K562 (cell line): ENCODE measurements around the gene RAB3GAP1. TPM values are rescaled to one million over a fixed set of nuclear protein-coding genes. Genes with fewer than 3 reads are reported as not detected.

ENCODE experiments used
- ATAC-seq: fragments of 200-7000 bp; cut with Tn5 transposase; 3 replicates; pipeline ENCODE4 v1.9.1; 2020; ENCODE audit warnings: moderate library complexity
- BruUV-seq: library from RNA; stranded (reverse); fragments of 400-500 nt; replicated peaks from 2 replicates; lab custom pipeline; 2021; lab: Mats Ljungman, UMichigan
- CTCF ChIA-PET: fragments of 300-600 bp; formaldehyde crosslinking; extraction: SDS; loops from one replicate; lab custom pipeline; 2021; ENCODE audit warnings: low intra/inter-chr PET ratio; lab: Yijun Ruan, JAX
- POLR2A ChIA-PET: fragments of 300-600, 350-650 bp; sonication (Branson Sonifier 250); formaldehyde crosslinking; extraction: SDS; loops from one replicate; lab custom pipeline; 2021; ENCODE audit warnings: antibody characterized with exemption, inconsistent platforms; lab: Yijun Ruan, JAX
- DNase-seq, 4 experiments: peaks; one replicate each; pipeline versions ENCODE4 v3.0.0 to v3.0.0-alpha.2; 2011 to 2018; ENCODE audit warnings: low spot score in 3 of 4, mixed read lengths in 3 of 4; ENCODE audit errors: extremely low read depth in 1 of 4
- FAIRE-seq: peaks from 2 replicates; lab custom pipeline; 2011; peaks lifted over from hg19 to GRCh38; lab: Jason Lieb, UNC
- H2AFZ ChIP-seq: 2 replicates; pipeline ENCODE4 v1.6.0; 2011; ENCODE audit warnings: low read depth, low read length, control low read depth, inconsistent platforms
- H3K27ac ChIP-seq: fragments of 200-600 bp; 3 replicates; pipeline ENCODE4 v1.8.0; 2011; ENCODE audit warnings: low read depth, mild to moderate bottlenecking, control low read depth, inconsistent platforms, low read length, moderate library complexity, mixed read lengths; ENCODE audit errors: extremely low read depth
- H3K27me3 ChIP-seq, 2 experiments: fragments of 300-600 bp in 1 of 2; 2 replicates in 1 of 2; 3 replicates in 1 of 2; pipeline versions ENCODE4 v1.6.0 to v1.8.0; 2011; ENCODE audit warnings: inconsistent platforms in 2 of 2, low read length in 2 of 2, mild to moderate bottlenecking in 1 of 2, mixed read lengths in 1 of 2, moderate library complexity in 1 of 2; ENCODE audit not compliant: control insufficient read depth in 2 of 2, insufficient read depth in 2 of 2
- H3K36me3 ChIP-seq: fragments of 300-600 bp; 3 replicates; pipeline ENCODE4 v1.8.0; 2011; ENCODE audit warnings: mild to moderate bottlenecking, low read length, inconsistent platforms; ENCODE audit not compliant: control insufficient read depth, insufficient read depth
- H3K4me1 ChIP-seq, 2 experiments: fragments of 200-600 bp in 1 of 2; replicated peaks in 1 of 2; 2 replicates in 1 of 2; 3 replicates in 1 of 2; pipeline versions ENCODE4 v1.5.1 to v1.8.0; 2011; ENCODE audit warnings: inconsistent platforms in 2 of 2, low read length in 2 of 2, mild to moderate bottlenecking in 1 of 2, mixed read lengths in 1 of 2, moderate library complexity in 1 of 2; ENCODE audit not compliant: control insufficient read depth in 2 of 2, insufficient read depth in 2 of 2
- H3K4me2 ChIP-seq: 2 replicates; pipeline ENCODE4 v1.6.1; 2011; ENCODE audit warnings: low read length, control low read depth, inconsistent platforms, mixed read lengths; ENCODE audit not compliant: insufficient read depth
- H3K4me3 ChIP-seq: fragments of 200-600 bp; sonication (generic), shearing (Covaris generic); 2 replicates; pipeline ENCODE4 v1.5.1; 2016; ENCODE audit warnings: control low read depth, inconsistent platforms
- H3K79me2 ChIP-seq: fragments of 200-600 bp; 3 replicates; pipeline ENCODE4 v1.8.0; 2011; ENCODE audit warnings: low read length, inconsistent platforms; ENCODE audit not compliant: control insufficient read depth, insufficient read depth
- H3K9ac ChIP-seq, 2 experiments: 2 replicates each; pipeline versions ENCODE4 v1.6.0 to v1.6.1; 2011; ENCODE audit warnings: low read depth in 2 of 2, low read length in 2 of 2, control low read depth in 1 of 2, inconsistent platforms in 1 of 2, mild to moderate bottlenecking in 1 of 2, mixed read lengths in 1 of 2; ENCODE audit not compliant: insufficient read depth in 1 of 2
- H3K9me1 ChIP-seq: one replicate; pipeline ENCODE4 v1.6.0; 2011; ENCODE audit warnings: inconsistent platforms, mild to moderate bottlenecking, low read length, moderate library complexity; ENCODE audit not compliant: control insufficient read depth, insufficient read depth
- H3K9me3 ChIP-seq: replicated peaks from 2 replicates; pipeline ENCODE4 v1.5.1; 2011; ENCODE audit warnings: low read depth, low read length, inconsistent platforms; ENCODE audit not compliant: control insufficient read depth, insufficient read depth
- H4K20me1 ChIP-seq: replicated peaks from 2 replicates; pipeline ENCODE4 v1.6.1; 2011; ENCODE audit warnings: low read length, inconsistent platforms, mixed read lengths; ENCODE audit not compliant: control insufficient read depth, insufficient read depth
- COPS2 ChIP-seq: fragments of 450-650 bp; conservative IDR thresholded peaks from 2 replicates; pipeline ENCODE4 v1.6.1; 2016; ENCODE audit warnings: mild to moderate bottlenecking, moderate library complexity
- ELF1 ChIP-seq: fragments of 200-800 bp; sonication (Bioruptor generic); IDR thresholded peaks from 2 replicates; pipeline ENCODE4 v1.6.1; 2016; ENCODE audit warnings: missing genetic modification characterization, missing compliant biosample characterization
- MTF1 ChIP-seq: fragments of 250-450 bp; sonication (Bioruptor Pico); IDR thresholded peaks from 2 replicates; pipeline ENCODE4 v1.9.0; 2021; ENCODE audit warnings: moderate library complexity, mild to moderate bottlenecking, inconsistent platforms, borderline replicate concordance
- TFAP4 ChIP-seq: sonication (generic); formaldehyde crosslinking; IDR thresholded peaks from 2 replicates; pipeline ENCODE4 v1.8.0; 2022; ENCODE audit warnings: missing genetic modification reagents, mild to moderate bottlenecking, moderate library complexity, borderline replicate concordance
- ZNF165 ChIP-seq: fragments of 250-450 bp; sonication (Bioruptor Pico); IDR thresholded peaks from 2 replicates; pipeline ENCODE4 v1.4.0; 2020; ENCODE audit warnings: borderline replicate concordance
- in situ Hi-C: fragments of 300-500 bp; cut with MboI; formaldehyde crosslinking; loops from 4 replicates; pipeline ENCODE4 v1.15.0; 2018; ENCODE audit warnings: inconsistent platforms, mixed read lengths
- intact Hi-C: fragments of 100-400 bp; cut with micrococcal nuclease; formaldehyde crosslinking; loops from 2 replicates; pipeline ENCODE4 v1.14.2; 2022
- polyA plus RNA-seq, 8 experiments: library from polyadenylated mRNA; depleted of rRNA in 4 of 8; stranded (reverse) in 5 of 8; unstranded in 3 of 8; fragments of >200 nt; fragmentation: Nextera tagmentation in 2 of 8; fragmentation: Illumina TruSeq in 1 of 8; extraction: Ambion mirVana in 2 of 8; extraction: Trizol in 1 of 8; gene quantifications; 2 replicates each; pipeline versions ENCODE4 v1.2.1 to v1.2.3, GENCODE V29; 2011 to 2014; ENCODE audit warnings: inconsistent platforms in 1 of 8, missing spikeins in 1 of 8
- total RNA-seq, 7 experiments: library from RNA; depleted of rRNA in 6 of 7; stranded (reverse); fragments of >200 nt in 6 of 7; fragmentation: Illumina TruSeq in 2 of 7; extraction: Trizol in 2 of 7; gene quantifications; 2 replicates each; pipeline versions ENCODE4 v1.2.1 to v1.2.3, GENCODE V29; 2011 to 2021; ENCODE audit warnings: low replicate concordance in 1 of 7
- TF ChIP-seq, protein P1 (sequence below), 2 experiments: fragments of 450-650 bp in 1 of 2; sonication (generic) in 1 of 2; formaldehyde crosslinking; conservative IDR thresholded peaks; 2 replicates each; pipeline versions ENCODE4 v1.4.0 to v1.8.1; 2020 to 2022; ENCODE audit warnings: mild to moderate bottlenecking in 1 of 2, missing genetic modification reagents in 1 of 2
- TF ChIP-seq, protein P2 (sequence below): fragments of 200-400 bp; formaldehyde crosslinking; IDR thresholded peaks from 2 replicates; pipeline ENCODE4 v1.6.1; 2017; ENCODE audit warnings: mild to moderate bottlenecking, low read depth, low read length, moderate library complexity

The RAB3GAP1 gene
- total and polyA plus RNA-seq, 9 of the 15 experiments (the other 6 are each of a cell fraction or from before 2014, with no cell fraction given), result 15.5 to 48.6 (median 33.0) TPM

DNA sequence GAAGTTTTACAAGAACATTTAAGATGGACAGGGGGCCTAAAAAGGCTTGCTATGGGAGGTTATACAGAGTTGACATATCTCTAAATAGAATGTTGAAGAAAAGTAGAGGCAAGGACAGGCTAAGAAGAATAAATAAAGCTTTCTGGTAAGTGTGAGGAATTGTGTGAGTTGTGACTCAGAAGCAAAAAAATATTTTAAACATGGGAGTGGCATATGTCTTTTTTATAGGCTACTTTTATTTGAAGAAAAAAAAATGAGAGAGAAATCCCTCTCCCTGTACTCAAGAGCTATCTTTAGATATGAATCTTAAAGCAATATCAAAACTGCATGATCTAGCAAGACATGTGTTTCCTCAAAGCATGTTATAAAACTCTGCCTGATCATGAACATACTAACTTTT, 41.1 kb downstream of the RAB3GAP1 start:
- Histone ChIP-seq H3K9me3 (no peaks in the 10 kb centered on the region), H3K27me3 (no peaks in the 10 kb centered on the region), H4K20me1 (no peaks in the 10 kb centered on the region), H3K9me1 (no peaks in the 10 kb centered on the region), H2AFZ (no peak overlapping the region), H3K27ac (no peak overlapping the region), H3K4me2 (no peak overlapping the region), H3K9ac (no peak overlapping the region), H3K79me2 (peaks cover 9% of the 10 kb centered on the region; the same call in 2 of the 3 replicates), H3K36me3 (peaks cover 38% of the 10 kb centered on the region), H3K4me1 (no peaks in the 10 kb centered on the region), H3K4me3 (no peak overlapping the region)
- ChIA-PET POLR2A (interaction anchor here (1.2 kb wide), 1 partner anchor 12 kb away, joined by 3 read pairs; no protein-coding TSS in a partner anchor), CTCF (no interaction called here)
- in situ Hi-C loops, result no loop called here
- intact Hi-C loops, result no loop called here
- DNase-seq (no peak), FAIRE-seq (no peak), ATAC-seq (no peak)
- no TSS peak for BruUV-seq
- TF ChIP-seq, protein P1, sequence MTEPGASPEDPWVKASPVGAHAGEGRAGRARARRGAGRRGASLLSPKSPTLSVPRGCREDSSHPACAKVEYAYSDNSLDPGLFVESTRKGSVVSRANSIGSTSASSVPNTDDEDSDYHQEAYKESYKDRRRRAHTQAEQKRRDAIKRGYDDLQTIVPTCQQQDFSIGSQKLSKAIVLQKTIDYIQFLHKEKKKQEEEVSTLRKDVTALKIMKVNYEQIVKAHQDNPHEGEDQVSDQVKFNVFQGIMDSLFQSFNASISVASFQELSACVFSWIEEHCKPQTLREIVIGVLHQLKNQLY (CRISPR knock-in tag; conservative IDR thresholded peaks at IDR 0.05), result no peak
- TF ChIP-seq COPS2, result no peak
- TF ChIP-seq MTF1 (CRISPR knock-in tag), result no peak
- no peak for TF ChIP-seq TFAP4 (CRISPR knock-in tag)
- TF ChIP-seq, protein P2, sequence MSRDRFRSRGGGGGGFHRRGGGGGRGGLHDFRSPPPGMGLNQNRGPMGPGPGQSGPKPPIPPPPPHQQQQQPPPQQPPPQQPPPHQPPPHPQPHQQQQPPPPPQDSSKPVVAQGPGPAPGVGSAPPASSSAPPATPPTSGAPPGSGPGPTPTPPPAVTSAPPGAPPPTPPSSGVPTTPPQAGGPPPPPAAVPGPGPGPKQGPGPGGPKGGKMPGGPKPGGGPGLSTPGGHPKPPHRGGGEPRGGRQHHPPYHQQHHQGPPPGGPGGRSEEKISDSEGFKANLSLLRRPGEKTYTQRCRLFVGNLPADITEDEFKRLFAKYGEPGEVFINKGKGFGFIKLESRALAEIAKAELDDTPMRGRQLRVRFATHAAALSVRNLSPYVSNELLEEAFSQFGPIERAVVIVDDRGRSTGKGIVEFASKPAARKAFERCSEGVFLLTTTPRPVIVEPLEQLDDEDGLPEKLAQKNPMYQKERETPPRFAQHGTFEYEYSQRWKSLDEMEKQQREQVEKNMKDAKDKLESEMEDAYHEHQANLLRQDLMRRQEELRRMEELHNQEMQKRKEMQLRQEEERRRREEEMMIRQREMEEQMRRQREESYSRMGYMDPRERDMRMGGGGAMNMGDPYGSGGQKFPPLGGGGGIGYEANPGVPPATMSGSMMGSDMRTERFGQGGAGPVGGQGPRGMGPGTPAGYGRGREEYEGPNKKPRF, result no peak
- TF ChIP-seq ELF1 (tag), result no peak
- no peak for TF ChIP-seq ZNF165 (CRISPR knock-in tag)
